ENCODE results near the gene ATP10B.

GRCh38 chr5:160767062-160767461, 84.9 kb downstream of the ATP10B start:
- no peak for TF ChIP-seq CTCF (conservative IDR thresholded peaks at IDR 0.05; ENCODE audit: low read length)
- no peak for TF ChIP-seq EZH2phosphoT487 (IDR thresholded peaks at IDR 0.05; ENCODE audit: borderline replicate concordance, low read depth, low read length)
